Kidney glomerular epithelial cell (primary cell): ENCODE results near the gene LAG3.
A peak's percentile ranks its signal among the peaks of the same experiment; 100 is the strongest.

Experiments used
- DNase-seq: peaks from one replicate; lab custom pipeline; 2025; lab: John Stamatoyannopoulos, UW

LAG3 gene

DNA sequence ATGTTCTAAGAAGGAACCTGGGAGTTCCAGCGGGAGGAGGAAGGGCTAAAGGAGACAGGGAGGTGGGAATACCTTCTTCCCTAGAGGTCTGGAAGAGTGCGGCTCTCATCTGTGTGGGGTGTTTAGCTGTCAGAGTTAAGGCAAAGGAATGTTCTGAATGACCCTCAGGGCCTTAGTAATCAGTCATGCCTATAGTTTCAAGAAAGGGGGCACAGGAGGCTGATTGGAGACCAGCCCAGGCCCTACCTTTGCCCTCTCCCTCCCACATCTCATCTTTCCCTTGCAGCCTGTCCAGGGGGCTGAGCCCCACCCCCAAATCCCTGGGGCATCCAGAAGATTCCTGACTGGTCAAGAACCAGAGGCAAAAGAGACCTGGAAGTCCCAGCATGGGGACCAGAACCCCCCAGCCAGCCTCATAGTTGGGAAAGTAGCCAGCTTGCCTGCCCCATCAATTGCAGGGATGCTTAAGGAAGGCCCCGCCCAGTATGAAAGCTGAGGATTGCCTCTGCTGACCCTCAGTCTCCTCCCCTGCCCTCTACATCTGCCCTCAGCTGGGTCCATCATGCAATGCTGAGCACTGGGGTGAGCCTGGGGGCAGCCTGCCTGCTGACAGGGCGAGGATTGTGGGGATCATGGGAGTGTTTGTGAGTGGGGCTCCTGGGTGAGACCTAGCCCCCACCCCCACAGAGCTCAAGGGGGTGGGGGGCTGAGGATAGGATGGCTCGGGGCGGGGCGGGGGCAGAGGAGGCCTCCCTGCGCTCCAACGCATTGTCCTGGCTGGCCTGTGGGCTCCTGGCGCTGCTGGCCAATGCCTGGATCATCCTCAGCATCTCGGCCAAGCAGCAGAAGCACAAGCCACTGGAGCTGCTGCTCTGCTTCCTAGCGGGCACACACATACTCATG lies 51.1 kb downstream of the LAG3 start:
- DNase-seq = no peak

DNA sequence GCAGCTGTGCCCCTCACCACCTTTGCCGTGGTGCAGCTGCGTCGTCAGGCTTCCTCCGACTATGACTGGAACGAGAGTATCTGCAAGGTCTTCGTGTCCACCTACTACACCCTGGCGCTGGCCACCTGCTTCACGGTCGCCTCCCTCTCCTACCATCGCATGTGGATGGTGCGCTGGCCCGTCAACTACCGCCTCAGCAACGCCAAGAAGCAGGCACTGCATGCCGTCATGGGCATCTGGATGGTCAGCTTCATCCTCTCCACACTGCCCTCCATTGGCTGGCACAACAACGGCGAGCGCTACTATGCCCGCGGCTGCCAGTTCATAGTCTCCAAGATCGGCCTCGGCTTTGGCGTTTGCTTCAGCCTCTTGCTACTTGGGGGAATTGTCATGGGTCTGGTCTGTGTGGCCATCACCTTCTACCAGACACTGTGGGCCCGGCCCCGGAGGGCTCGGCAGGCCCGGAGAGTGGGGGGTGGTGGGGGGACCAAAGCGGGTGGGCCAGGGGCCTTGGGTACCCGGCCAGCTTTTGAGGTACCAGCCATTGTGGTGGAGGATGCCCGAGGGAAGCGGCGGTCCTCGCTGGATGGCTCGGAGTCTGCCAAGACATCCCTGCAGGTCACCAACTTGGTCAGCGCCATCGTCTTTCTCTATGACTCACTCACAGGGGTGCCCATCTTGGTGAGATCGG lies 51.9 kb downstream of the LAG3 start:
- no peak for DNase-seq

DNA sequence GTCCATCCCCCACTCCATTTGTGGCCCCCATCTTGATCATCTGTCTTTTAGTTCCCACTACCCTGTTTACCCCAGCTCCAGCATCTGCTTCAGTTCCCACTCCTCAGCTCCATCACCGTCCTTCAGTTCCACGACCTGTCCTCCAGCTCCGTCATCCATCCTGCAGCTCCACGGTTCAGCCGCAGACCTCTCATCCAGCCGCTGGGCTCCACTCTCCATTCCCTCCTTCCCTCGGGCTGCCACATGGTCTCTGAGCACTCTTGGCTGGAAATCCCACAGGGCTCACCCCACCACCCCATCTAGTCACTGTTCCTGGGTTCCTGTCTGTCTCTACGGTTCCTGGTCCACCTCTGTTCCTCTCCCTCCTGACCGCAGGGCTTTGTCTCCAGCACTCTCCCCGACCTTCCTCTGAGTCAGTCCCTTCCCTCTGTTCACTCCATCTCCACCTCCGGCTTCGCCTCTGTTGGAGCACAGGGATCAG lies 52.6 kb downstream of the LAG3 start:
- DNase-seq = no peak

DNA sequence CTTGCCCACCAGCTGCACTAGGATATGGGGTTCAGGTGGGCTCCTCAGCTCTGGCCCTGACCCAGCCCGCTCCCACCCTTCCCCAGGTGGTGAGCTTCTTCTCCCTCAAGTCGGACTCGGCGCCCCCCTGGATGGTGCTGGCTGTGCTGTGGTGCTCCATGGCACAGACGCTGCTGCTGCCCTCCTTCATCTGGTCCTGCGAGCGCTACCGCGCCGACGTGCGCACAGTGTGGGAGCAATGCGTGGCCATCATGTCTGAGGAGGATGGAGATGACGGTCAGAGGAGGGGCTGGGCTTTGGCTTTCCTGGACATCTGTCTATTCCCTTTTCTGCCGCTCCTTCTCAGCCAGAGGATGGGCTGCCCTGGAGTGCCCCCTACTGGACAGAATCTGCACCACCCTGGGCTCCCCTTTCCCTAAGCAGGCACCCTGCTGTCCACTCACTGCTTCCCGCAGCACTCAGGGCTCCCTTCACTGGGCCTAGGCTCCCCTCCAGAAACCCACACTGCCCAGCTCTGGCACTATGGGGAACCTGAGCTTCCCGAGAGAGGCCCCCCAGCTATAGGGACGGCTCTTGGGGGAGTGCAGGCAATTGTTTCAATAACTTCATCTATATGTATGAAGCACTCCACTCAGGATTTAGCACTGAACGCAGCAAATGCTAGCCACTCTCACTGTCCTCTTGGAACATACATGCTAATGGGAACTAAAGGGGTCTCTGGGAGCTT lies 53.2 kb downstream of the LAG3 start:
- peak; percentile 80 for DNase-seq

DNA sequence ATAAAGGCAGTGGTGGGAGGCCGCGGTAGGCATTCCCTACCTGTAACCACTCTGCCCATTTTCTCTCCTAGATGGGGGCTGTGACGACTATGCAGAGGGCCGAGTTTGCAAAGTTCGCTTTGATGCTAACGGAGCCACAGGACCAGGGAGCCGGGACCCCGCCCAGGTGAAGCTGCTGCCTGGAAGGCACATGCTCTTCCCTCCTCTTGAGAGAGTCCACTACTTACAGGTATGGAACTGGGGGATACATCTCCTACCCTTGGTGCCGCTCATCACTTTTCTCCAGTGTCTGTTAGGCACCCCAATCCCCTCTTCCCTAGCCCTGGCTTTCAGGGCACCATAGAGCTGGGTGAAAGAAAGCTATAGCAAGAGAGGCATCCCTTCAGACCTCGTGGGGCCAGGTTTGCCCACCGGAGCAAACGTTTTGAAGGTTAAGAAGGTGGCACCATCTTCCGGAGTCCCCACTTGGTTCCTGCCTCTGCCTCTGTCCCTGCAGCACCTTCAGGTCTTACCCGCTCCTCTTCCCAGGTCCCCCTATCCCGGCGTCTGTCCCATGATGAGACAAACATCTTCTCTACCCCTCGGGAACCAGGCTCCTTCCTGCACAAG lies 53.9 kb downstream of the LAG3 start:
- DNase-seq = no peak

DNA sequence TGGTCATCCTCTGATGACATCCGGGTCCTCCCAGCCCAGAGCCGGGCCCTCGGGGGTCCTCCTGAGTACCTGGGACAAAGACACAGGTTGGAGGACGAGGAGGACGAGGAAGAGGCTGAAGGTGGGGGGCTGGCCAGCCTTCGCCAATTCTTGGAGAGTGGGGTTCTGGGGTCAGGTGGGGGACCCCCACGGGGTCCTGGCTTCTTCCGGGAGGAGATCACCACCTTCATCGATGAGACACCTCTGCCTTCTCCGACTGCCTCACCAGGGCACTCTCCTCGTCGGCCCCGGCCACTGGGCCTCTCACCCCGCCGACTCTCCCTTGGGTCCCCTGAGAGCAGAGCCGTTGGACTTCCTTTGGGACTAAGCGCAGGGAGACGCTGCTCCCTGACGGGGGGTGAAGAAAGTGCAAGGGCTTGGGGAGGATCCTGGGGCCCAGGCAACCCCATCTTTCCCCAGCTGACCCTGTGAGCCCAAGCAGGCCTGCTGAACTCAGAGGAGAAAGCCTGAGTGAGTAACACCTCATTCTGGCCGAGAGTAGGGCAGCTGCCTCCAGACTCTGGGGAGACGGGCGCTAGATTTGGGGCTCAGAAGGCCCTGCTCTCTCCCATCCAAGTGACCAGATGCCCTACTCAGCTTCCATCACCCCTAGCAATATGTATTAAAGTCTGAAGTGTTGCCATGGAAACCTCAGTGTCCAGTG lies 54.6 kb downstream of the LAG3 start:
- no peak for DNase-seq

DNA sequence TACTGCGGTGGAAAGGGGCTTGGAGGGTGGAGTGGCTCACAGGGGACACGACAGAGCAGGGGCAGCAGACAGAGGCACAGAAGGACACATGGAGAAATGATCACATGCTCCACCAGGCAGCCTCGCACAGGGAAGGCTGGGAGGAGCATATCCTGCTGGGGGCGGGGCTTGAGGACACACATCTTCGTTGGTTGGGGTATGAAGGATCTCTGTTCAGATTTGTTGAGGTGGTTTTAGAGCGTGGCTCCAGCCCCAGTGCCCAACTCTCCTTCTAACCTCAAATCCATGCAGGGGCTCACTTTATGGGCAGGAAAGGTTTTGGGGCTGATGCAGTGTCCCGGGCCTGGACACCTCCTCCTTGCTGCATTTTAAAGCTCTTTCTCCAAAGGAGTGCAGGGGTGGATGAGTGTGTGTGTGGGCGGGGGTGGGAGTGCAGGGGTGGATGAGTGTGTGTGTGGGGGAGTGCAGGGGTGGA lies 55.2 kb downstream of the LAG3 start:
- DNase-seq = peak; percentile 48
